H1 (cell line): Measurements from ENCODE around the gene AHI1. TPM values are rescaled to one million over a fixed set of nuclear protein-coding genes. Genes with fewer than 3 reads are reported as not detected.

ENCODE experiments used
- CHD7 ChIP-seq: fragments of 300-600 bp; sonication (generic); IDR thresholded peaks from 2 replicates; pipeline ENCODE4 v1.7.1; 2012; ENCODE audit warnings: low read length, moderate library complexity, mild to moderate bottlenecking, inconsistent platforms; ENCODE audit not compliant: insufficient replicate concordance
- CREB1 ChIP-seq: IDR thresholded peaks from 2 replicates; pipeline ENCODE4 v1.6.1; 2012; ENCODE audit warnings: inconsistent platforms
- FOSL1 ChIP-seq: IDR thresholded peaks from 2 replicates; pipeline ENCODE4 v1.6.1; 2011; ENCODE audit warnings: mild to moderate bottlenecking, low read depth, low read length, moderate library complexity; ENCODE audit not compliant: insufficient read depth
- RBBP5 ChIP-seq: IDR thresholded peaks from 2 replicates; pipeline ENCODE4 v1.7.1; 2012; ENCODE audit warnings: low read depth, mild to moderate bottlenecking, inconsistent platforms, low read length, moderate library complexity, borderline replicate concordance
- SIRT6 ChIP-seq: IDR thresholded peaks from one replicate; pipeline ENCODE4 v1.7.1; 2012; ENCODE audit warnings: low read length, inconsistent platforms
- TAF7 ChIP-seq: optimal IDR thresholded peaks from 2 replicates; pipeline ENCODE3; 2011; ENCODE audit warnings: low read depth, mild to moderate bottlenecking, inconsistent platforms, low read length, moderate library complexity, borderline replicate concordance
- YY1 ChIP-seq: IDR thresholded peaks from 2 replicates; pipeline ENCODE4 v1.6.1; 2011; ENCODE audit warnings: low read depth, mild to moderate bottlenecking, low read length
- polyA plus RNA-seq, 7 experiments: library from polyadenylated mRNA; depleted of rRNA in 3 of 7; stranded (reverse) in 5 of 7; unstranded in 2 of 7; fragments of >200 nt in 5 of 7; fragments of 200-250 nt in 2 of 7; gene quantifications; 1 replicate in 5 of 7; 2 replicates in 1 of 7; 4 replicates in 1 of 7; pipeline versions ENCODE4 v1.2.1 to v1.2.3, GENCODE V29; 2011 to 2013; ENCODE audit warnings: missing spikeins in 2 of 7, mixed read lengths in 2 of 7
- total RNA-seq: library from RNA; stranded (reverse); fragmentation: NEBNext Ultra II Directional; extraction: Animal tissue kit (Norgen Biotek cat#: 25700); gene quantifications from 2 replicates; pipeline ENCODE4 v1.2.1, GENCODE V29; 2021

AHI1 gene
- total and polyA plus RNA-seq, 2 of the 8 experiments (the other 6 are each of a cell fraction or from before 2014, with no cell fraction given): 4.2 to 19.6 TPM

- no peak for TF ChIP-seq CHD7
- TF ChIP-seq TAF7: no peak
- TF ChIP-seq CREB1: no peak
- TF ChIP-seq YY1: no peak
- no peak for TF ChIP-seq RBBP5
- TF ChIP-seq FOSL1: no peak
- TF ChIP-seq SIRT6: no peak
- TF ChIP-seq, all 59 proteins: peak for 0
Measured at GRCh38 chr6:135481783-135482369, 15.7 kb downstream of the AHI1 start (continued).
